Nephron (organoid): ENCODE data around the gene ECEL1.

ENCODE experiments used
- H3K27ac Mint-ChIP-seq, 3 experiments: 2 replicates each; pipeline ENCODE4 v1.8.0; 2020; ENCODE audit warnings: mixed read lengths in 3 of 3, mild to moderate bottlenecking in 2 of 3, moderate library complexity in 1 of 3
- H3K27me3 Mint-ChIP-seq: 2 replicates; pipeline ENCODE4 v1.8.0; 2021; ENCODE audit warnings: low read depth, mild to moderate bottlenecking, moderate library complexity, mixed read lengths
- H3K36me3 Mint-ChIP-seq: 2 replicates; pipeline ENCODE4 v1.8.0; 2020; ENCODE audit warnings: low read depth, mixed read lengths
- H3K4me1 Mint-ChIP-seq: 2 replicates; pipeline ENCODE4 v1.8.0; 2020; ENCODE audit warnings: mixed read lengths
- H3K4me3 Mint-ChIP-seq, 3 experiments: 2 replicates each; pipeline ENCODE4 v1.8.0; 2020; ENCODE audit warnings: mild to moderate bottlenecking in 3 of 3, mixed read lengths in 3 of 3, moderate library complexity in 2 of 3
- H3K9me3 Mint-ChIP-seq: 2 replicates; pipeline ENCODE4 v1.8.0; 2020; ENCODE audit warnings: mixed read lengths
- TF ChIP-seq, protein P1 (sequence below), 3 experiments: fragments of 200-600 bp; sonication (generic); IDR thresholded peaks; one replicate each; pipeline ENCODE4 v1.5.0; 2021; ENCODE audit warnings: antibody characterized with exemption in 3 of 3; ENCODE audit not compliant: unreplicated experiment in 3 of 3

The ECEL1 gene

GRCh38 chr2:232485348-232485756 is 2.3 kb downstream of the ECEL1 start:
- Mint-ChIP-seq H3K4me3 (peak overlapping the region; percentile 58 to 74 (median 66)), H3K27ac (no peak overlapping the region), H3K9me3 (no peaks in the 10 kb centered on the region), H3K36me3 (no peaks in the 10 kb centered on the region), H3K4me1 (peaks cover 4% of the 10 kb centered on the region), H3K27me3 (peaks cover 85% of the 10 kb centered on the region)
- TF ChIP-seq, protein P1, sequence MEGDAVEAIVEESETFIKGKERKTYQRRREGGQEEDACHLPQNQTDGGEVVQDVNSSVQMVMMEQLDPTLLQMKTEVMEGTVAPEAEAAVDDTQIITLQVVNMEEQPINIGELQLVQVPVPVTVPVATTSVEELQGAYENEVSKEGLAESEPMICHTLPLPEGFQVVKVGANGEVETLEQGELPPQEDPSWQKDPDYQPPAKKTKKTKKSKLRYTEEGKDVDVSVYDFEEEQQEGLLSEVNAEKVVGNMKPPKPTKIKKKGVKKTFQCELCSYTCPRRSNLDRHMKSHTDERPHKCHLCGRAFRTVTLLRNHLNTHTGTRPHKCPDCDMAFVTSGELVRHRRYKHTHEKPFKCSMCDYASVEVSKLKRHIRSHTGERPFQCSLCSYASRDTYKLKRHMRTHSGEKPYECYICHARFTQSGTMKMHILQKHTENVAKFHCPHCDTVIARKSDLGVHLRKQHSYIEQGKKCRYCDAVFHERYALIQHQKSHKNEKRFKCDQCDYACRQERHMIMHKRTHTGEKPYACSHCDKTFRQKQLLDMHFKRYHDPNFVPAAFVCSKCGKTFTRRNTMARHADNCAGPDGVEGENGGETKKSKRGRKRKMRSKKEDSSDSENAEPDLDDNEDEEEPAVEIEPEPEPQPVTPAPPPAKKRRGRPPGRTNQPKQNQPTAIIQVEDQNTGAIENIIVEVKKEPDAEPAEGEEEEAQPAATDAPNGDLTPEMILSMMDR (IDR thresholded peaks at IDR 0.05; ENCODE audit: unreplicated experiment in 3 of 3) = no peak

DNA sequence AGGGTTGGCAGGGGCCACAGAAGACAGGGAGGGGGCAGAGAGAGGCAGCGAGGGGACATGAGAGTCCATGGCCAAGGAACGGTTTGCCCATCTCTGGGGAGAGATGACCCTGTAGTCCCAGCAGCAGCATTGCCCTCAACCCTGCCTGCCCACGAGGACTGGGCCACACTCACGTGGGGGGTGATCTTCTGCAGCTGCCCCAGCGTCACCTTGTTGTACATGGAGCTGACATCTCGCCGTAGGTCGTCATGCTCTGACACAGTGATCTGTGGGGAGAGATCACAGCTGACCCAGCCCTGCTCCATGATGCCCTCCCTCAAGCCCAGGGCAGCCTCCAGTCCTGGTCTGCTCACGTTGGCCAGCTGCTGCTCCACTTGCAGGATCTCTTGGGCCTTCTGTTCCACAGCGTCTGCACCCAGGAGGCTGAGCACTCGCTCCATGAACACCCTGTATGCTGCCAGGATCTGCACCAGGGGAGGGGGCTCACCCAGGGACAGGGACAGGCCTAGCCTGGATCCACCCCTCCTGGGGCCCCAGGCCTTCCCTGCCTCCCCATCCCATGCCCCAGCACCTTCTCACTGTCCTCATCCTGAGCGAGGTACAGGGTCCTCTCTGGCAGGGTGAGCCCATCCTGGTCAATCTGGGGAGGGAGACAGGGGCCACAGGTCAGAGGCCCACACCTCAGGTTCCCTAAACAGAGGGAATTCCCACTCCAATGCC is 2.8 kb downstream of the ECEL1 start:
- Mint-ChIP-seq H3K4me3 (peak overlapping the region; percentile 58 to 74 (median 66)), H3K36me3 (no peaks in the 10 kb centered on the region), H3K4me1 (peaks cover 4% of the 10 kb centered on the region), H3K9me3 (no peaks in the 10 kb centered on the region), H3K27ac (no peak overlapping the region), H3K27me3 (peaks cover 79% of the 10 kb centered on the region)
- TF ChIP-seq, protein P1 (IDR thresholded peaks at IDR 0.05; ENCODE audit: unreplicated experiment in 3 of 3) = no peak

- peaks cover 4% of the 10 kb centered on the region for H3K4me1 Mint-ChIP-seq
- no peak overlapping the region for H3K27ac Mint-ChIP-seq
- H3K27me3 Mint-ChIP-seq = peaks cover 79% of the 10 kb centered on the region
- TF ChIP-seq, protein P1 (IDR thresholded peaks at IDR 0.05; ENCODE audit: unreplicated experiment in 3 of 3) = no peak
- H3K4me3 Mint-ChIP-seq = peak overlapping the region in 2 of 3 experiments; percentile 19 to 29
- no peaks in the 10 kb centered on the region for H3K9me3 Mint-ChIP-seq
- H3K36me3 Mint-ChIP-seq = no peaks in the 10 kb centered on the region
These were observed 3.6 kb downstream of the ECEL1 start for GRCh38 chr2:232483923-232484627.

- peaks cover 73% of the 10 kb centered on the region for H3K27me3 Mint-ChIP-seq
These were observed 4.2 kb downstream of the ECEL1 start for GRCh38 chr2:232483311-232483922.

DNA sequence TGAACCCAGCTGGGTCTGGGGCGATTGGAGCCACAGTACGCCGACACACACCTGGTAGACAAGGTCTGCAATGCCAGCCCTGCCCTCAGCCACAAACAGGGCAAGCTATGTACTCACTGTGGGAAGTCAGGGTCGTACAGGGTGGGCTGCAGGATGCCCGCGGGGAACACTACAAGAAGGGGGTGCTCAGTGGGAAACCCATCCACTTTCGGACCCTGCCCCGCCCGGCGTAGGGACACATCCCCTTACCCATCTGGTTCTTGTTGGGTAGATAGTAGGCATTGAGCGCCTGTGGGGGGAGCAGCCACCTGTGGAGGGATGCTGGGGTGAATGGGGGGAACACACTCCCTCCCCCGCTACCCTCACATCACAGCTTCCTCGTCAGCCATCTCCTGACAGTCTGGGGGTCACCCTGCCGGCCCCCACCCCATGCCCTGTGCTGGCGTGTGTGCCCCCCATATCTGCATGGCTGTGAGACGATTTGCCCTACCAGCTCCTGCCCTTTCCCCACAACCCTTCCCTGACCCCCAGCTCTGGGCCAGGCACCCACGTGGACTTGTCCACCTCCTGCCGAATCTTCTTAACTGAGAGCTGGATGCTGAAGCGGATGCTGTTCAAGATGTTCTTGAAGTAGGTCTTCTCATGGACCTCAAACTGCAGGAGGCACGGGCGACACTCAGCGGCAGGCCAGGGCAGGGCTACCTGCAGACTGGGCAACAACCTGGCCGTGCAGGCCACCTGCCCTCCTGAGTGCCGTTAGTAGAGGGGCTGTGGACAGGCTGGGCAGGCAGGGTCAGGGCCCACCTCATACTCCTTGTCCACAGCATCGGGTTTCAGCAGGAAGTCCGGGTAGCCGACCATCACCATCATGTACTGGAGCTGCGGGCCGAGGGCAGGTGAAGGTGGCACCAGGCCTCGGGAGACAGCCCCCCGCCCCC is 5.1 kb downstream of the ECEL1 start:
- TF ChIP-seq, protein P1 (IDR thresholded peaks at IDR 0.05; ENCODE audit: unreplicated experiment in 3 of 3) = no peak
- H3K36me3 Mint-ChIP-seq = no peaks in the 10 kb centered on the region
- H3K27ac Mint-ChIP-seq = no peak overlapping the region
- no peaks in the 10 kb centered on the region for H3K4me1 Mint-ChIP-seq
- no peaks in the 10 kb centered on the region for H3K9me3 Mint-ChIP-seq
- peaks cover 70% of the 10 kb centered on the region for H3K27me3 Mint-ChIP-seq
- H3K4me3 Mint-ChIP-seq = no peak overlapping the region

More at GRCh38 chr2:232483311-232483922, 4.2 kb downstream of the ECEL1 start:
- Mint-ChIP-seq H3K36me3 (no peaks in the 10 kb centered on the region), H3K9me3 (no peaks in the 10 kb centered on the region), H3K27ac (no peak overlapping the region), H3K4me3 (no peak overlapping the region), H3K4me1 (no peaks in the 10 kb centered on the region)
- TF ChIP-seq, protein P1 (IDR thresholded peaks at IDR 0.05; ENCODE audit: unreplicated experiment in 3 of 3) = no peak
